ENCODE measurements around the gene CATSPER3.

CATSPER3 gene

GRCh38 chr5:134967607-134968006 is at the start of gene CATSPER3:
CATSPER3 (plus strand) TSS chr5:134967907; CDS start chr5:134967992, 85 bp downstream.
- H3K27ac Mint-ChIP-seq: no peak within 1 kb of the TSS
- H3K4me3 Mint-ChIP-seq: no peak within 1 kb of the TSS
- H3K36me3 Mint-ChIP-seq (ENCODE audit: low read depth): peaks cover 23% of the 10 kb centered on the region
- H3K4me1 Mint-ChIP-seq (ENCODE audit: low read depth): peaks cover 33% of the 10 kb centered on the region
- H3K9me3 Mint-ChIP-seq: no peaks in the 10 kb centered on the region
- no peak for DNase-seq
- no peaks in the 10 kb centered on the region for H3K27me3 Mint-ChIP-seq

DNA sequence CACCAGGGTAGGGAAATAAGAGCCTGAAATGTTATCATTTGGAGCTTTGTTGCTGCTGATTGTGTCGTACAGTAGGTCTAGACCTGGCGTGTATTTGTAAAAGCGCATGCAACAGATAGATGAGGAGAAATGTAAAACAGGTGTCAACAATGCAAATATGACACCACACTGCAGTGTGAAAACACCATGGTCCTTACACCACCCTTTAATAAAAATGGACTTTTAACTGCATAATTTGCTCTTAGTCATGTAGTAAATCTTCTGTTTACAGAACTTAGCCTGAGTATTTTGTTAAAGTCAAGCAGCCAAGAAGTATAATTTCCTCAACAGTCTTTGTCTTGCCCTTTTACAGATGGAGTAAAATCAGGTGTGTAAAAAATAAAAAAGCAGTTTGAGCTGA is 48.8 kb upstream of the CATSPER3 start:
- Mint-ChIP-seq H3K4me3 (no peak overlapping the region), H3K9me3 (no peaks in the 10 kb centered on the region), H3K4me1 (ENCODE audit: low read depth) (peaks cover 32% of the 10 kb centered on the region), H3K27me3 (no peaks in the 10 kb centered on the region), H3K36me3 (ENCODE audit: low read depth) (peaks cover 50% of the 10 kb centered on the region), H3K27ac (peak overlapping the region; percentile 48)
- no peak for DNase-seq

DNA sequence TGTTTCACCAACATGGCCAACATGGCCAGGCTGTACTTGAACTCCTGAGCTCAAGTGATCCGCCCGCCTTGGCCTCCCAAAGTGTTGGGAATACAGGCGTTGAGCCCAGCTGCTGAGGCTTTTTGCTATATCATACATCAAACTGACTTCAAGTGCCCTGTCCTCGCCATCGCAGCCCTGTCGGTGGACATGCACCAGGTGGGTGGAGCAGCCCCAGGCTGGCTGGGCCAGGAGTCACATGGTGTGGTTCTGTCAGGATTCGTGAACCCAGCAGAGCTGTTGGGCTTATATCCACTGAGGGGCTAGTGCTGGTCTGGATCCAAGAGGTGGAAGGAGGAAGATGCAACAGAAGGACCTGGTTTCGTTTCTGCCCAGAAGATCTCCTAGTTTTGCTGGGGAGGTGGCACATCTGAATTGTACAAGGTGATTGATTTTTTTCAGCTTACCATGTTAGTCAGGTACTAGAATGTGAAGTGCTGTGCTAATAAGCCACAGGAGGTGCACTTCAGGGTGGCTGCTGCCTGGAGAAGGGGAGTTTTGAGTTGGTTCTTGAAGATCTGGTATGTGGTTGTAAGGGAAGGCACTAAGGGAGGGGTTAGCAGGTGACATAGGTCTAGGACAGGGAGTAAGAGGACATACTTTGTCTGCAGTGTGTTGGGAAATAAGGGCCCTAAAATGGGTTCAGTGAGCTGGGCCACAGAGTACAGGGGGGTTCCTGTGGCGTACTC is 46.7 kb upstream of the CATSPER3 start:
- H3K27ac Mint-ChIP-seq: peak overlapping the region; percentile 92
- H3K4me3 Mint-ChIP-seq: no peak overlapping the region
- H3K36me3 Mint-ChIP-seq (ENCODE audit: low read depth): peaks cover 45% of the 10 kb centered on the region
- DNase-seq: no peak
- H3K4me1 Mint-ChIP-seq (ENCODE audit: low read depth): peaks cover 32% of the 10 kb centered on the region
- no peaks in the 10 kb centered on the region for H3K27me3 Mint-ChIP-seq
- no peaks in the 10 kb centered on the region for H3K9me3 Mint-ChIP-seq

GRCh38 chr5:134932508-134932907 is 35.2 kb upstream of the CATSPER3 start:
- Mint-ChIP-seq H3K27ac (no peak overlapping the region), H3K27me3 (no peaks in the 10 kb centered on the region), H3K4me1 (ENCODE audit: low read depth) (no peaks in the 10 kb centered on the region), H3K4me3 (no peak overlapping the region), H3K36me3 (ENCODE audit: low read depth) (peaks cover 57% of the 10 kb centered on the region), H3K9me3 (no peaks in the 10 kb centered on the region)
- no peak for DNase-seq

DNA sequence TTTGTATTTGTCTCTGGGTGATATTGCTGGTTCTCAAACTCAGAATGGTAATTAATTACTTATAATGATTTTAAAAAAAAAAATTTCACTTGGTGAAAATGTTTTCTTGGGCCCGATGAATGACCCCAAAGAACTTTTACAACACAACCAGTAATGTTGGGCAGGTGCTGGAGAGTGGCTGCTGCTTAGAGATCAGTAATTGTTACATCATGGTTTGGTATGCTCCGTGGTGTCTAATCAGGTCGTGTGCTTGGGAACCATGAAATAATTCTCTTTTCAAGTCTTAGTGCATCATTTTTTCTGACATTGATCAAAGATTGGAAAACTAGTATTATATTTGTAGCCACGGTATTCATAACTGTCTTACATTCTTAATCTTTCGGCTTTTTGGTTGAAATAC is 33.5 kb upstream of the CATSPER3 start:
- Mint-ChIP-seq H3K4me3 (no peak overlapping the region), H3K36me3 (ENCODE audit: low read depth) (peaks cover 59% of the 10 kb centered on the region), H3K27me3 (no peaks in the 10 kb centered on the region), H3K4me1 (ENCODE audit: low read depth) (no peaks in the 10 kb centered on the region), H3K27ac (no peak overlapping the region), H3K9me3 (no peaks in the 10 kb centered on the region)
- no peak for DNase-seq

DNA sequence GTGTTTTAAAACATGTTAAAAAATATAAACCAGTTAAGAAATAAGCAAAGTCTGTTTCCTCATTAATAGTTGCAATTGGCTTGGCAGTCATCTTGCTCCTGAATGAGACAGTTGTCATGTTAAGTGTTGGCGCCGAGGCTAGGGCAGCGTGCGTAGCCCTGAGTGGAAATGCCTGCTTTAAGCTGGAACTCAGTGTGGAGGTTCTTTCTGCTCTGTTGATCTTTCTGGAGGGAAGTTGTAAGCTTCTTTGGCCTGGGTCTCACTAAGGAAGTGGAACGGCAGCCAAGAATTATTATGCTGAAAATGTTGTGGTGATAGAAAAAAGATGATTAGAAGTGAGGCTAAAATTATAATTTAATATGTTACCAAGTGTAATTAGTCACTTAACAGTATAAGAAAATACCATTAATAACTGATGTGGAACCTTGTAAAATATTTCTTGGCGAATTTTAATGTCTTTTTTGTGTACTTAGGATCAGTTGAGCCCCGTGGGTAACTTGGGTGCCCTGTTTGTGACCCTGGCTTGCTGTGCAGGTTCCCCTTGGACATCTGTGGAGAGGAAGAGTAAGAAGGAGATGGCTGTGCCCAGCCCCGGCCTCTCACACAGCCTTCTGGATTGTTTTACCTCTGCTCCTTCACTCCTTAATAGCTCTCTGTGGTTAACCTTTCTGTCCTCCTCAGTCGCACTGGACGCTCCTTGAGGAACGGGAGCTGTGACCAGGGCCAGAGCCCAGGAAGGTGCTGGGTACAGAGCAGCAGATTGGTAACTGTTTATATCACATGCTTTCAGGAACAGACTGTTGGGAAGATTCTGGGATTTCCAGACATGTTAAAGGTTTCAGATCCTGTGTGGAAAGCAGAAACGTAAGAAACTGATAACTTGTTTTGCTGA is 31.8 kb upstream of the CATSPER3 start:
- Mint-ChIP-seq H3K4me1 (ENCODE audit: low read depth) (no peaks in the 10 kb centered on the region), H3K27me3 (no peaks in the 10 kb centered on the region), H3K4me3 (no peak overlapping the region), H3K27ac (no peak overlapping the region), H3K36me3 (ENCODE audit: low read depth) (peaks cover 62% of the 10 kb centered on the region), H3K9me3 (no peaks in the 10 kb centered on the region)
- DNase-seq: no peak

DNA sequence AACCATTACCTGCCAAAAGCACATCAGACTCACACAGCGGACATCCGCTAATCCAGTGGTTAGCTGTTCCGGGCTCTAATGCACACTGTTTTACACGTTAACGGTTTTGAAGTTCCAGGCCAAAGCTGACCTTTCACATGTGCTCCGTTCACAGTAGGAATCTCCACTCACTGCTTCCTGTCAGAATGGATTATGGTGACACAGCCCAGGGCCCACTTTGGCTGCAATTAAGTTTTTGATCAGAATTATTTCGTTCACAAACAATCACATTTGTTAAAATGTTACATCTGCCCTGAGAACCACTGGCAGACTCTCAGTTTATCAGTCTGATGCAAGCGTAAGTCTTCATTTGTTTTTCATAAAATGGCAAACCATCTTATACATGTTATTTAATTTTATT is 30.2 kb upstream of the CATSPER3 start:
- no peak overlapping the region for H3K27ac Mint-ChIP-seq
- no peaks in the 10 kb centered on the region for H3K27me3 Mint-ChIP-seq
- H3K9me3 Mint-ChIP-seq: no peaks in the 10 kb centered on the region
- peaks cover 58% of the 10 kb centered on the region for H3K36me3 Mint-ChIP-seq (ENCODE audit: low read depth)
- no peaks in the 10 kb centered on the region for H3K4me1 Mint-ChIP-seq (ENCODE audit: low read depth)
- no peak overlapping the region for H3K4me3 Mint-ChIP-seq
- DNase-seq: no peak

DNA sequence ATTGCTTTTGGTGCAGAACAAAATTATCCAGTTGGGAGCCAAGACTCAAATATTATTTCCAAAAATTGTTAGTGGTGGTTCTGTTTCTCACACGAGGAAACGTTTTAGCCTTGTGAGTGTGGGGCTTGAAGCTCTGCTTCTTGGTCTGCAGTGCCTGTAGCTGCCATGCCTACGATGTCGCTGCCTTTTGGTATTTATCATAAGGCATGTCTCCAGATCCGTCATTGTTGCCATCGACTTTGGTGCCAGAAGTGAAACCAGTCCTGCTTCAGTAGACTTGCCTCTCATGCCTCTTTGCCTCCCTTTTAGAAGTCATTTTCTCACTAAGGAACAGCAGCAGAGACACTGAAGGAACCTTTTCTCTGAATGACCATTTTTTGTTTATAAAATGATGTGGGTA is 29.7 kb upstream of the CATSPER3 start:
- no peak overlapping the region for H3K4me3 Mint-ChIP-seq
- H3K27me3 Mint-ChIP-seq: no peaks in the 10 kb centered on the region
- H3K36me3 Mint-ChIP-seq (ENCODE audit: low read depth): peaks cover 55% of the 10 kb centered on the region
- no peaks in the 10 kb centered on the region for H3K9me3 Mint-ChIP-seq
- no peak for DNase-seq
- no peaks in the 10 kb centered on the region for H3K4me1 Mint-ChIP-seq (ENCODE audit: low read depth)
- H3K27ac Mint-ChIP-seq: no peak overlapping the region

DNA sequence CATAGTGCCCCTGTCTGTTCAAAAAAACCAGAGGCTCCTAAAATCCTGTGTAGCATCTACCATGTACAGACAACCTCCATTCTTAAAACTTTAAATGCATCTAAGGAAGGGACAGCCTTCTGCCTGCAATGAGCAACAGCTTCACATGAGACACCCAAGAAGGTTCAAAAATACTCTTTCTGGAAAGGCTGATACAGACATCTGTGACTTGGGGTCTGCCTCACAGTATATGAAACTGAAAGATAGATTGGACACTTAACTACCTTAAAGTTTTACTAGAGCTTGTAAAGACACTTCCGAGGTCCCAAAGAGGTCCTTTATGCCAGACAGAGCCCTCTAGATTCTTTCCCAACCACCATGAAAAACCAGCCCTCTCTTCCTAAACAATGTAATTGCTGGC is 28.2 kb upstream of the CATSPER3 start:
- Mint-ChIP-seq H3K9me3 (no peaks in the 10 kb centered on the region), H3K4me3 (no peak overlapping the region), H3K36me3 (ENCODE audit: low read depth) (peaks cover 45% of the 10 kb centered on the region), H3K4me1 (ENCODE audit: low read depth) (no peaks in the 10 kb centered on the region), H3K27me3 (no peaks in the 10 kb centered on the region), H3K27ac (no peak overlapping the region)
- no peak for DNase-seq

- Mint-ChIP-seq H3K36me3 (ENCODE audit: low read depth) (peaks cover 22% of the 10 kb centered on the region), H3K27me3 (no peaks in the 10 kb centered on the region), H3K9me3 (no peaks in the 10 kb centered on the region), H3K4me3 (no peak overlapping the region), H3K27ac (no peak overlapping the region), H3K4me1 (ENCODE audit: low read depth) (no peaks in the 10 kb centered on the region)
- no peak for DNase-seq
Measured at GRCh38 chr5:134943547-134943946, 24.2 kb upstream of the CATSPER3 start.

GRCh38 chr5:134944630-134945029 is 23.1 kb upstream of the CATSPER3 start:
- H3K36me3 Mint-ChIP-seq (ENCODE audit: low read depth): peaks cover 17% of the 10 kb centered on the region
- no peaks in the 10 kb centered on the region for H3K27me3 Mint-ChIP-seq
- no peak overlapping the region for H3K27ac Mint-ChIP-seq
- H3K4me1 Mint-ChIP-seq (ENCODE audit: low read depth): no peaks in the 10 kb centered on the region
- H3K4me3 Mint-ChIP-seq: no peak overlapping the region
- no peaks in the 10 kb centered on the region for H3K9me3 Mint-ChIP-seq
- DNase-seq: no peak

- Mint-ChIP-seq H3K27me3 (no peaks in the 10 kb centered on the region), H3K4me1 (ENCODE audit: low read depth) (no peaks in the 10 kb centered on the region), H3K36me3 (ENCODE audit: low read depth) (peaks cover 13% of the 10 kb centered on the region), H3K27ac (no peak overlapping the region), H3K9me3 (no peaks in the 10 kb centered on the region), H3K4me3 (no peak overlapping the region)
- DNase-seq: no peak
Measured at GRCh38 chr5:134945041-134945440, 22.7 kb upstream of the CATSPER3 start.

- DNase-seq: no peak
- Mint-ChIP-seq H3K27me3 (no peaks in the 10 kb centered on the region), H3K27ac (no peak overlapping the region), H3K9me3 (peaks cover 4% of the 10 kb centered on the region), H3K36me3 (ENCODE audit: low read depth) (peaks cover 6% of the 10 kb centered on the region), H3K4me3 (no peak overlapping the region), H3K4me1 (ENCODE audit: low read depth) (no peaks in the 10 kb centered on the region)
Measured at GRCh38 chr5:134948911-134949310, 18.8 kb upstream of the CATSPER3 start.

GRCh38 chr5:134949316-134949715 is 18.4 kb upstream of the CATSPER3 start:
- H3K9me3 Mint-ChIP-seq: peaks cover 6% of the 10 kb centered on the region
- no peak overlapping the region for H3K27ac Mint-ChIP-seq
- H3K4me3 Mint-ChIP-seq: no peak overlapping the region
- H3K27me3 Mint-ChIP-seq: no peaks in the 10 kb centered on the region
- H3K4me1 Mint-ChIP-seq (ENCODE audit: low read depth): no peaks in the 10 kb centered on the region
- no peak for DNase-seq
- peaks cover 8% of the 10 kb centered on the region for H3K36me3 Mint-ChIP-seq (ENCODE audit: low read depth)
